ENCODE results near the gene ADGRG3. TPM values are rescaled to one million over a fixed set of nuclear protein-coding genes. Genes with fewer than 3 reads are reported as not detected.
A peak's percentile ranks its signal among the peaks of the same experiment; 100 is the strongest.

Gene ADGRG3
- polyA plus RNA-seq, 1 donor (not counting 4 experiments of a cell fraction or from before 2014, with no cell fraction given): not detected

DNA sequence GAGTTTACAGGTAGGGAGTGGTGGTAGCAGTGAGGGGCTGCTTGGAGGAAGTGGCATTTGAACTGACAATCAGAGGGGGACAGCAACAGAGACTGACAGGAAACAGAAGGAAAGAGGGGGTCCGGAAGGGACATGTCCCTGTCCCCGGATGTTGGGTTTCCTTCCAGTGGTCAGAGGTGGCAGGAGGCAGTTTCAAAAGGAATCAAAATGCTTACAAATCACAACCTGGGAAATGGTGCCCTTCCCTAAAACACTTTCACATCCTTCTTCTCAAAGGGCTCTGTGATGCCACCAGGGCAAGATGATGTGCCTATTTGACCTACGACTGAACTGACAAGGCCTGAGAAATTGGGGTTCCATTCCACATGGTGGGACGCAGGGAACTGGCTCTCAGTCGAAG, 20.0 kb upstream of the ADGRG3 start:
- dilution Hi-C loops (cut with MboI; ENCODE audit: extremely low pct_ligation_motif_present, low sequenced_read_pairs): no loop called here
- Histone ChIP-seq H4K20me1 (ENCODE audit: control insufficient read depth, extremely low read depth, insufficient read depth, low read length) (peaks cover 3% of the 10 kb centered on the region), H3K27me3 (ENCODE audit: control insufficient read depth, extremely low read depth, insufficient read depth, low read length) (no peaks in the 10 kb centered on the region), H3K4me1 (ENCODE audit: control insufficient read depth, extremely low read depth, insufficient read depth, low read length) (peaks cover 41% of the 10 kb centered on the region), H3K4me3 (ENCODE audit: control insufficient read depth in 2 of 3, extremely low read depth in 1 of 3, insufficient read depth in 2 of 3, low read depth in 1 of 3, low read length in 3 of 3) (no peak overlapping the region), H2AFZ (ENCODE audit: control insufficient read depth, low read length) (no peak overlapping the region), H3K4me2 (ENCODE audit: control insufficient read depth, extremely low read depth, insufficient read depth, low read depth, low read length) (no peak overlapping the region), H3K27ac (ENCODE audit: control insufficient read depth, insufficient read depth, low read length) (no peak overlapping the region), H3K9me1 (ENCODE audit: control insufficient read depth, extremely low read depth, insufficient read depth, low read length) (peaks cover under 1% of the 10 kb centered on the region), H3K79me2 (ENCODE audit: control insufficient read depth, insufficient read depth, low read length) (peaks cover 8% of the 10 kb centered on the region), H3K9me3 (ENCODE audit: control insufficient read depth, low read depth, low read length) (no peaks in the 10 kb centered on the region), H3K36me3 (ENCODE audit: control insufficient read depth in 2 of 2, extremely low read depth in 1 of 2, insufficient read depth in 2 of 2, low read length in 2 of 2) (peaks cover 33 to 38% of the 10 kb centered on the region in 2 experiments), H3K9ac (ENCODE audit: control insufficient read depth, extremely low read depth, insufficient read depth, low read length) (no peak overlapping the region)
- FAIRE-seq (no peak), DNase-seq (ENCODE audit: low read depth, low spot score) (no peak)
- TF ChIP-seq, protein P1, sequence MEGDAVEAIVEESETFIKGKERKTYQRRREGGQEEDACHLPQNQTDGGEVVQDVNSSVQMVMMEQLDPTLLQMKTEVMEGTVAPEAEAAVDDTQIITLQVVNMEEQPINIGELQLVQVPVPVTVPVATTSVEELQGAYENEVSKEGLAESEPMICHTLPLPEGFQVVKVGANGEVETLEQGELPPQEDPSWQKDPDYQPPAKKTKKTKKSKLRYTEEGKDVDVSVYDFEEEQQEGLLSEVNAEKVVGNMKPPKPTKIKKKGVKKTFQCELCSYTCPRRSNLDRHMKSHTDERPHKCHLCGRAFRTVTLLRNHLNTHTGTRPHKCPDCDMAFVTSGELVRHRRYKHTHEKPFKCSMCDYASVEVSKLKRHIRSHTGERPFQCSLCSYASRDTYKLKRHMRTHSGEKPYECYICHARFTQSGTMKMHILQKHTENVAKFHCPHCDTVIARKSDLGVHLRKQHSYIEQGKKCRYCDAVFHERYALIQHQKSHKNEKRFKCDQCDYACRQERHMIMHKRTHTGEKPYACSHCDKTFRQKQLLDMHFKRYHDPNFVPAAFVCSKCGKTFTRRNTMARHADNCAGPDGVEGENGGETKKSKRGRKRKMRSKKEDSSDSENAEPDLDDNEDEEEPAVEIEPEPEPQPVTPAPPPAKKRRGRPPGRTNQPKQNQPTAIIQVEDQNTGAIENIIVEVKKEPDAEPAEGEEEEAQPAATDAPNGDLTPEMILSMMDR (optimal IDR thresholded peaks at IDR 0.05 in 1 of 3, IDR thresholded peaks at IDR 0.05 in 1 of 3, conservative IDR thresholded peaks at IDR 0.05 in 1 of 3; ENCODE audit: extremely low read depth in 1 of 3, insufficient read depth in 2 of 3, low read length in 3 of 3): no peak
- no peak for TF ChIP-seq EZH2 (IDR thresholded peaks at IDR 0.05; ENCODE audit: low read length)

GRCh38 chr16:57648581-57649442, 19.3 kb upstream of the ADGRG3 start:
- Histone ChIP-seq H3K27ac (ENCODE audit: control insufficient read depth, insufficient read depth, low read length) (no peak overlapping the region), H4K20me1 (ENCODE audit: control insufficient read depth, extremely low read depth, insufficient read depth, low read length) (peaks cover 3% of the 10 kb centered on the region), H3K36me3 (ENCODE audit: control insufficient read depth in 2 of 2, extremely low read depth in 1 of 2, insufficient read depth in 2 of 2, low read length in 2 of 2) (peaks cover 34 to 40% of the 10 kb centered on the region in 2 experiments), H3K4me3 (ENCODE audit: control insufficient read depth in 2 of 3, extremely low read depth in 1 of 3, insufficient read depth in 2 of 3, low read depth in 1 of 3, low read length in 3 of 3) (no peak overlapping the region), H3K79me2 (ENCODE audit: control insufficient read depth, insufficient read depth, low read length) (peaks cover 8% of the 10 kb centered on the region), H3K9ac (ENCODE audit: control insufficient read depth, extremely low read depth, insufficient read depth, low read length) (no peak overlapping the region), H3K4me1 (ENCODE audit: control insufficient read depth, extremely low read depth, insufficient read depth, low read length) (peaks cover 43% of the 10 kb centered on the region), H3K9me3 (ENCODE audit: control insufficient read depth, low read depth, low read length) (no peaks in the 10 kb centered on the region), H2AFZ (ENCODE audit: control insufficient read depth, low read length) (no peak overlapping the region), H3K4me2 (ENCODE audit: control insufficient read depth, extremely low read depth, insufficient read depth, low read depth, low read length) (no peak overlapping the region), H3K9me1 (ENCODE audit: control insufficient read depth, extremely low read depth, insufficient read depth, low read length) (no peaks in the 10 kb centered on the region), H3K27me3 (ENCODE audit: control insufficient read depth, extremely low read depth, insufficient read depth, low read length) (no peaks in the 10 kb centered on the region)
- DNase-seq (ENCODE audit: low read depth, low spot score) (no peak), FAIRE-seq (peak; percentile 53)
- no peak for TF ChIP-seq EZH2 (IDR thresholded peaks at IDR 0.05; ENCODE audit: low read length)
- TF ChIP-seq, protein P1 (optimal IDR thresholded peaks at IDR 0.05 in 1 of 3, IDR thresholded peaks at IDR 0.05 in 1 of 3, conservative IDR thresholded peaks at IDR 0.05 in 1 of 3; ENCODE audit: extremely low read depth in 1 of 3, insufficient read depth in 2 of 3, low read length in 3 of 3): peak; percentile 100
- dilution Hi-C loops (cut with MboI; ENCODE audit: extremely low pct_ligation_motif_present, low sequenced_read_pairs): no loop called here
